ENCODE results near the gene RAB11FIP2.

DNA sequence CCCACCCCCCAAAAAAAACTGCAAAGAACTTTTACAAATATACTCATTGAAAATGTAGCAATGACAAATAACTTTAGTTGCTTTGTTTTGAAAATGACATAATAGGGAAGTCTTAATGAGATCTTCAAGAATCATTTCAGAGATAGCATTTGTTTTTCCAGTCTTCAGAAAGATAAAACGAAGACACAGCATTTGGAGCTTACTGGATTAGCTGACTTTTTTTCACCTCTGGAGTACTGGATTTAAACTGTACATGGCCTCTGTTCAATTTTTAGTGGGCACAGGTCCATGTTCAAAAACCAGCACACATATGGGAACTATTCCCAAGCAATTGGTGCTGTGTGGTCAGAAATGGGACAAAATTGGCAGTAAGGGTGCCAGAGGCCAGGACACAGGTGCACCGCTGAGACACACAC lies 3.9 kb downstream of the RAB11FIP2 start:
- TF ChIP-seq, protein P1, sequence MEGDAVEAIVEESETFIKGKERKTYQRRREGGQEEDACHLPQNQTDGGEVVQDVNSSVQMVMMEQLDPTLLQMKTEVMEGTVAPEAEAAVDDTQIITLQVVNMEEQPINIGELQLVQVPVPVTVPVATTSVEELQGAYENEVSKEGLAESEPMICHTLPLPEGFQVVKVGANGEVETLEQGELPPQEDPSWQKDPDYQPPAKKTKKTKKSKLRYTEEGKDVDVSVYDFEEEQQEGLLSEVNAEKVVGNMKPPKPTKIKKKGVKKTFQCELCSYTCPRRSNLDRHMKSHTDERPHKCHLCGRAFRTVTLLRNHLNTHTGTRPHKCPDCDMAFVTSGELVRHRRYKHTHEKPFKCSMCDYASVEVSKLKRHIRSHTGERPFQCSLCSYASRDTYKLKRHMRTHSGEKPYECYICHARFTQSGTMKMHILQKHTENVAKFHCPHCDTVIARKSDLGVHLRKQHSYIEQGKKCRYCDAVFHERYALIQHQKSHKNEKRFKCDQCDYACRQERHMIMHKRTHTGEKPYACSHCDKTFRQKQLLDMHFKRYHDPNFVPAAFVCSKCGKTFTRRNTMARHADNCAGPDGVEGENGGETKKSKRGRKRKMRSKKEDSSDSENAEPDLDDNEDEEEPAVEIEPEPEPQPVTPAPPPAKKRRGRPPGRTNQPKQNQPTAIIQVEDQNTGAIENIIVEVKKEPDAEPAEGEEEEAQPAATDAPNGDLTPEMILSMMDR (IDR thresholded peaks at IDR 0.05; ENCODE audit: low read depth, low read length, missing input control) = no peak
- no peak for TF ChIP-seq GABPA (IDR thresholded peaks at IDR 0.05 in 1 of 2, conservative IDR thresholded peaks at IDR 0.05 in 1 of 2)
- TF ChIP-seq, protein P2, sequence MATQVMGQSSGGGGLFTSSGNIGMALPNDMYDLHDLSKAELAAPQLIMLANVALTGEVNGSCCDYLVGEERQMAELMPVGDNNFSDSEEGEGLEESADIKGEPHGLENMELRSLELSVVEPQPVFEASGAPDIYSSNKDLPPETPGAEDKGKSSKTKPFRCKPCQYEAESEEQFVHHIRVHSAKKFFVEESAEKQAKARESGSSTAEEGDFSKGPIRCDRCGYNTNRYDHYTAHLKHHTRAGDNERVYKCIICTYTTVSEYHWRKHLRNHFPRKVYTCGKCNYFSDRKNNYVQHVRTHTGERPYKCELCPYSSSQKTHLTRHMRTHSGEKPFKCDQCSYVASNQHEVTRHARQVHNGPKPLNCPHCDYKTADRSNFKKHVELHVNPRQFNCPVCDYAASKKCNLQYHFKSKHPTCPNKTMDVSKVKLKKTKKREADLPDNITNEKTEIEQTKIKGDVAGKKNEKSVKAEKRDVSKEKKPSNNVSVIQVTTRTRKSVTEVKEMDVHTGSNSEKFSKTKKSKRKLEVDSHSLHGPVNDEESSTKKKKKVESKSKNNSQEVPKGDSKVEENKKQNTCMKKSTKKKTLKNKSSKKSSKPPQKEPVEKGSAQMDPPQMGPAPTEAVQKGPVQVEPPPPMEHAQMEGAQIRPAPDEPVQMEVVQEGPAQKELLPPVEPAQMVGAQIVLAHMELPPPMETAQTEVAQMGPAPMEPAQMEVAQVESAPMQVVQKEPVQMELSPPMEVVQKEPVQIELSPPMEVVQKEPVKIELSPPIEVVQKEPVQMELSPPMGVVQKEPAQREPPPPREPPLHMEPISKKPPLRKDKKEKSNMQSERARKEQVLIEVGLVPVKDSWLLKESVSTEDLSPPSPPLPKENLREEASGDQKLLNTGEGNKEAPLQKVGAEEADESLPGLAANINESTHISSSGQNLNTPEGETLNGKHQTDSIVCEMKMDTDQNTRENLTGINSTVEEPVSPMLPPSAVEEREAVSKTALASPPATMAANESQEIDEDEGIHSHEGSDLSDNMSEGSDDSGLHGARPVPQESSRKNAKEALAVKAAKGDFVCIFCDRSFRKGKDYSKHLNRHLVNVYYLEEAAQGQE (IDR thresholded peaks at IDR 0.05) = no peak
- TF ChIP-seq YY1 (IDR thresholded peaks at IDR 0.05) = no peak
- TF ChIP-seq EGR1 (IDR thresholded peaks at IDR 0.05; ENCODE audit: low read depth in 2 of 2) = no peak
- TF ChIP-seq RAD21 (IDR thresholded peaks at IDR 0.05) = no peak
- no peak for TF ChIP-seq RXRA (IDR thresholded peaks at IDR 0.05)
- no peak for TF ChIP-seq TAF1 (conservative IDR thresholded peaks at IDR 0.05)
- TF ChIP-seq SP1 (IDR thresholded peaks at IDR 0.05) = no peak
- TF ChIP-seq, protein P3, sequence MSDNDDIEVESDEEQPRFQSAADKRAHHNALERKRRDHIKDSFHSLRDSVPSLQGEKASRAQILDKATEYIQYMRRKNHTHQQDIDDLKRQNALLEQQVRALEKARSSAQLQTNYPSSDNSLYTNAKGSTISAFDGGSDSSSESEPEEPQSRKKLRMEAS (IDR thresholded peaks at IDR 0.05) = no peak
- TF ChIP-seq, protein P4, sequence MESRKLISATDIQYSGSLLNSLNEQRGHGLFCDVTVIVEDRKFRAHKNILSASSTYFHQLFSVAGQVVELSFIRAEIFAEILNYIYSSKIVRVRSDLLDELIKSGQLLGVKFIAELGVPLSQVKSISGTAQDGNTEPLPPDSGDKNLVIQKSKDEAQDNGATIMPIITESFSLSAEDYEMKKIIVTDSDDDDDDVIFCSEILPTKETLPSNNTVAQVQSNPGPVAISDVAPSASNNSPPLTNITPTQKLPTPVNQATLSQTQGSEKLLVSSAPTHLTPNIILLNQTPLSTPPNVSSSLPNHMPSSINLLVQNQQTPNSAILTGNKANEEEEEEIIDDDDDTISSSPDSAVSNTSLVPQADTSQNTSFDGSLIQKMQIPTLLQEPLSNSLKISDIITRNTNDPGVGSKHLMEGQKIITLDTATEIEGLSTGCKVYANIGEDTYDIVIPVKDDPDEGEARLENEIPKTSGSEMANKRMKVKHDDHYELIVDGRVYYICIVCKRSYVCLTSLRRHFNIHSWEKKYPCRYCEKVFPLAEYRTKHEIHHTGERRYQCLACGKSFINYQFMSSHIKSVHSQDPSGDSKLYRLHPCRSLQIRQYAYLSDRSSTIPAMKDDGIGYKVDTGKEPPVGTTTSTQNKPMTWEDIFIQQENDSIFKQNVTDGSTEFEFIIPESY (IDR thresholded peaks at IDR 0.05) = no peak
